GM19099 (cell line): Measurements from ENCODE around the gene GTF2A1L.

Experiments used
- POLR2A ChIP-seq: IDR thresholded peaks from 3 replicates; pipeline ENCODE4 v1.6.1; 2011; ENCODE audit warnings: low read depth; ENCODE audit not compliant: insufficient read length; ENCODE audit errors: extremely low read depth

GTF2A1L gene

DNA sequence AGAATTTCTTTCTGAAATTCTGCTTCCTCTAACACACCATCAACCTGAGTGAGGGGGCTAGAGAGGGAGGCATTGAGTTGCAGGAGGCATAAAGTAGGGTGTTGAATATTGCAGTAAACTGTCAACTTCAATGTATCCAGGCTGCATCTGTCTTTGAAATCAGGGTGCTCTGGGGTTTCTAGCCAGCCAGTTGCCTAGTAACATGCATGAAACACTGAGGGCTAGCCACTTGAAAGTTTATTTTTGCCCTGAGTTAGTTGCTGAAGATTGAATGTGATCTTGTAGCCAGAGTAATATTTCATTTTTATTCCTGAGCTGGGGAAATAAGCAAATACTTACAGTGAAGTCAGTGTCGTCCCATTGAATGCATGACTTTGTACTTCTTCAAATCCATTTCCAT is 96.0 kb downstream of the GTF2A1L start:
- TF ChIP-seq POLR2A, result no peak

DNA sequence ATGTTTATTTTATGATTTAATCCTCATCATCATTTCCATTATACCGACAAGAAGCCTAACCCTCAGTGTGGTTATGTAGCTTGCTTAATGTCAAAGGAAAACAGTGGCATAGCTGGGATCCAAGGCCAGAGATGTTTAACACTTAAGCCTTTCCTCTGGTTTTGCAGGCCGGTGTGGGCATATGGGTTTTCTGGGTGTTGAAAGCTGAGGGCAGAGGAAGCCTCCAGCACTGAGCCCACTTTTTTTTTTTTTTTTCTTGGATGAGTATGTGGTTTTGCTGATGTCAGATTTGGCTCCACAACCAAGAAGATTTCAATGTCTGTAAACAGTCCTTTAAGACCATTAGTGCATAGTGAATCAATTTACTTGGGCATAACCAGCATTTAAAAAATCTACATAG is 96.6 kb downstream of the GTF2A1L start:
- no peak for TF ChIP-seq POLR2A

DNA sequence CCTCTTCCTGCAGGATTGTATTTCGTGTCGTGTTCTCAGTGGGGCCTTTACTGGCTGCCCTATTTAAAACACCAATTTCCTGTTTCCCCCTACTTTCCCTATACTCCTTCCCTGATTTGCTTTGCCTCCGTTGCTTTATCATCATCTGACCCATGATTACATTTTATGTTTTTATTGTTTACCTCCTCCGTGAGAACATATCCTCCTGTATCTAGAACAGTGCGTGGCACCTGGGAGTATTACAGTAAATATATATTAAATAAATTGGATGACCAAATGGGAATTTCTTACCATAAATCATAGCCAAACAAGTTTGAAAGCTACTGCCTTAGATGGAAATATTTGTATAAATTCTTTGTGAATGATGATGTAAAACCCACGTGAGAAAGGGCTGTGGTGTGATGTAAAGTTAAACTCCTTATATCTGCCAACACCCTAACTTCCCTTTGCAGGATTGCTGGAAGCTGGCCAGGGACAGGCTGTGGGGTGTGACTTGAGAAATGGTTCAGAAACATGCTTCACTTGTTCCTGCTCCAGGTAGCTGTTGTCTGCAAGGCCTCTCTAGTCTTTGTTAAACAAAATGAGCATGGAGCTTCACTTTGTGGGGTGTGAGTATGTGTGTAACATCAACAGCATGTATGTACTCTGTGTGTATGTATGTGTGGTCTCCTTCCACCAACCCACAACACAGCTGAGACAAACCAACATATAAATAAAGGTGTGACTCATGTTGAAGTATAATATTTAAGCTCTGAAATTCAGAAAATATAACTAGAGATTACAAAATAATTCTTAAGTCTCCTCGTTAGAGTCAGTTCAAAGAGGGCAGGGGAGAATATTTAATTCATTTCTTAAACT is 97.6 kb downstream of the GTF2A1L start:
- TF ChIP-seq POLR2A, result no peak

DNA sequence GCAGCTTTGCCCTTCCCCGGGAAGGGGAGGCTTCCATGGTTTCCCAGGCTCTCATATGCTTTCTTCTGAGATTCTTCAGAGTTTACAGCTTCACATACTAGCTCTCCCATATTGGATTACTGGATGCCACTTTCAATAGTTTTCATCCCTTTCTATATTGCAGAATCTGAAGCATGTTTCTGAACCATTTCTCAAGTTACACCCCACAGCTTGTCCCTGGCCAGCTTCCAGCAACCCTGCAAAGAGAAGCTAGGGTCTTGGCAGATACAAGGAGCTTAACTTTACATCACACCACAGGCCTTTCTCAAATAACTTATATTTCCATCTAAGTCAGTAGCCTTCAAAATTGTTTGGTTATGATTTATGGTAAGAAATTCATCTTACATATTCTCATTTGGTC is 98.3 kb downstream of the GTF2A1L start:
- no peak for TF ChIP-seq POLR2A

DNA sequence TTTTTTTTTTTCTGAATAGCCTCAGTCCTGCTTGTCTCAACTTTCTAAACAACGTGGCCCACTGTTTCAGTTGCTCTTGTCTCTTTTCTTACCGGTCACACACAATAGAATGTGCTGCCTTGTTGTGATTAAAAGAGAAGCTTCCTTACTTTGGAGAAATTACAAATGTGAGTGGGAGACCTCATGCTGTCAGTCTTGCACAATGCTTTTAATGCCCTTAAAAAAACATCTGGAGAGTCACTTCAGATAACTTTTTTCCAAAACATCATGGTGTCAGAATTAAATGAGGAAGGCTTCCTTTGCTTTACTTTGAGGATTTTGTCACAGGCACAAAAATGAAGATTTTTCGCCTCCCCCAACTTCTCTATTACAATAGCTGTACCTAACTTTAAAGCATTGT is 100.2 kb downstream of the GTF2A1L start:
- no peak for TF ChIP-seq POLR2A

DNA sequence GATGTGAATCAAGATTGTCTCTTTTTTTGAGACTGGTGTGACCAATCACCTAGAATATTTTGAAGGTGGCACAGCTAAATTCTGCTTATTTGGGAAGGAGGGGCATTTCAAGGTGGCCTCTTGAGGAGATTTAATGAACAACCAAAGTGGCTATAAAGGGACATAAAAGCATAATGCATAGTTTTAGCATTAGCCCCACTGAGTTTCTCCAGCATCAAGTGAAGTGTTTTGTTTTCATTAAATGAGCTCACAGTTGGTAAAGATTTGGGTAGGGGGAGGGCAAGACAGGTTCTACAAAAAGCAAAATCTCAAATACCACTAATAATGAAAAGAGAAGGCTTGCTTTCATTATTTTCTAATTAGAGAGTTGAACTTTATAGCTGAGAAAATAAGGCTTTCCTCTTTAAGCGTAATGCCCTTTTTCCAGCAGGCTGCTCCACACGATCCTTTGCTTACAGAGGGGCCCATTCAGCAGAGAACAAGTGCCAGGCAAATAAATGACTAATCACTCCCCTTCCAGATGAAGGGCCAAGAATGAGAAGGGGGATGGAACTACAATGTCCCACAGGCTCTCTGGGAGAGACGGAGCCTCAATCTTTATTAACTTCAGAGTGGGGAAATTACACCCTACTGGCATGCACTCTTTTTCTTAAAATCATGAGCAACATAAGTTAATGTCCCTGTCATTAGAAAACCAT is 102.0 kb downstream of the GTF2A1L start:
- TF ChIP-seq POLR2A, result no peak

DNA sequence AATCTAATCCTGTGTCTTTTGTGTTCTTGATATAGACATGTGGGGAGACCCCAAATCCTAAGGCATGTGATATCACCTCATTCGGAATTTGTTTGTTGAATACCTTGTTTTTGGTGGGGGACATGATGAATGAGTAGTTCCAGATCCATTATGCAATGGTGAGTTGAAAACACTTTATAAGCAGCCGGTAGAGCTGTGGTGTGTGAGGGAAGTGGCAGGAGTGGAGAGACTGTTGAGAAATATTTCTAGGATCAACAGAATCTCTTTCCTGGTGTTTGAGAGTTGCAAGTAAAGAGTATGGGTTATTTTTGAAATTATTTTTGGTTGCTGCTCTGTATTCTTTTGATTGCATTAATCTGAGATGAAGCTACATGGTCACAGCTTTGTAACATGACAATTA is 103.5 kb downstream of the GTF2A1L start:
- TF ChIP-seq POLR2A, result no peak

DNA sequence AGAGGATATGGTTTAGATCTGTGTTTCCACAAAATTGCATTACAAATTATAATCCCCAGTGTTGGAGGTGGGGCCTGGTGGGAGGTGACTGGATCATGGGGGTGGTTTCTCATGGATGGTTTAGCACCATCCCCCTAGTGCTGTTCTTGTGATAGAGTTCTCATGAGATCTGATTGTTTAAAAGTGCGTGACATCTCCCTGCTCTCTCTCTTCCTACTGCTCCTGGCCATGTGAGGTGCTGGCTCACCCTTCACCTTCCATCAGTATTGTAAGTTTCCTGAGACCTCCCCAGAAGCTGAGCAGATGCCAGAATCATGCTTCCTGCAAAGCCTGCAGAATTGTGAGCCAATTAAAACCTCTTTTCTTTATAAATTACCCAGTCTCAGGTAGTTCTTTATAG is 104.7 kb downstream of the GTF2A1L start:
- TF ChIP-seq POLR2A, result no peak

DNA sequence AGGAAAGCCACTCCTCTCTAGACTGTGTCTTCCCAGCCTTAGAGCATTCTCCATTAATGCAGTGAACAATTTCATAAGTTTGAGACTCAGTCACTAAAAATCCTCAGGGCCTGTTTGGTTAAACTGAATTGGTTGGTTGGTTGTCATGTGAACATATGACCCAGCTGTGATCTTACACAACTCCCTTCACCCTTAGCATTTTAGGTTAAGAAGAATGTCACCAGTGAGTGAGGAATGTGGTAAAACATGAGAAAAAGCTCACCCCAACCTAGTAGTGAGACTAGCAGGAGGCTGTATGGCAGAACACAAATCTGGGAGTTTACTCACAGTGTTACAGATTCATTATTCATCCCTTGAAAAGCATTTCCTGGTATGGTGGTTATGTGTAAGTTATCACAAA is 105.5 kb downstream of the GTF2A1L start:
- TF ChIP-seq POLR2A, result no peak

DNA sequence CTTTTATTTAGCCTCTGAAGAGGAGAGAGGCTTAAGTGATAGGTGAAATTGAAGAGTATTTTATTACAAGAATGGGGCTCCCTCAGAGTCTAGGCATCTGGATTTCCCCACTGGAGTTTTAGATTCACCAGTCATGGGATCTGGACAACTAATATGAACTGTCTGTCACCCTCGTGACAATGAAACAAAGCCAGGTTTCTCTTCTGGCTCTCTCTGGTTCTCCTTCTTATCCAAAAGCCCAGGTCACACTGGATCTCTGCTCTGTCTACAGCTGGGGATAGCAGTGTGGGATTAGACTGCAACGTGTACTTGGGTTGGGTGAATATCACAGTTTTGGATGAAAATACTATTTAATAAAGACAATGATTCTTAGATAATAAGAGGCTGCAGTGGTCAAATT is 106.6 kb downstream of the GTF2A1L start:
- TF ChIP-seq POLR2A, result no peak

DNA sequence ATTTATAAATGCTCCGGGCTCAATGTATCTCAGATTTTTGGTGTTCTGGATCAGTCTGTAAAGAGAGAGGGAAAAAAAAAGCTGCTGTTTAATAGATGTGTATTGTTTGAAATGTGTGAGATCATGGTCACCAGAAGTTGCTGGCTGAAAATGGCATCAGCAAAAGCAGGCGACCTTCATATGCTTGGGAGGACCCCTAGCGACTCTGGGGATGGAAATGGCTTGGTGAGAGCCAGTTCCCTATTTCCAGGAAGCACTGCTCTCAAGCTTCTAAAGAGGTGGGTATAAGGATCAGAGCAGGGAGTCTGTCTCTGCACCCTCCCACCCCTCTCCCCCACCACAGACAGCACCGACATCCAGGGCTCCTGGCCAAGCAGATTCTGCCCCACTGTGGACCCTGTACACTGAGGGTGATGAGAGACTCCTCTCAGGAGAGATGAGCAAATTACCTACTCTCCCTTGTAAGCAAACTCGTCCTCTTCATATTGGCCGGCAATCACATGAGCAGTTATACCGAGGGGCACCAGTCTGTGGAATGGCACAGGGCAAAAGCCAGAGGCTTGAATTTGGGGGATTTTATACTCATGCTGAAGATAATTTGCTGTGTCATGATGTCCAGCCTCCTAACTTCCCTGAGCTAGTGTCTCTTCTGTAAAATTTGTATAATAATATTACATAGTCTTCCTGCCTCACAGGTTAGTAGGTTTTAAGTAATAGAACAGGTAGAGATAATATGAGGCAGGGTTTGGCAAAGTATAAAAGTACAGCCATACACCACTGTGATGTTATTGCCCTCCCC is 108.2 kb downstream of the GTF2A1L start:
- no peak for TF ChIP-seq POLR2A

DNA sequence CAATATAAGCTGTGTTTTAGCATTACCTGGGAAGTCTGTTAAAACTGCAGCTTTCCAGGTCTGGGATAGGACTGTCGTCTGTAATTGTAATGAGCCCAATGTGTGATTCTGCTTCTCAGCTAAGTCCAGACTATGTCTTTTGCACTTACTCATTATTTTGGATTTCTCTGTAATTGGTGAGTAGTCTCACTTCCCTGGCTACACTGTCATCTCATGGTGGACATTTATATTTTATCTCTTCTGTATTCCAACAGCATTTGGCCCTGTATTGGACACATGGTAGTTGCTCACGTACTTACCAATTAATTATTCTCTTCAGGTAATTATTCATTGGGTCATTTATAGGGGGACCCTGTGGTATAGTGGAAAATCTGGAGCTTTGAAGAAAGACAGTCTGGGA is 109.9 kb downstream of the GTF2A1L start:
- TF ChIP-seq POLR2A, result no peak

DNA sequence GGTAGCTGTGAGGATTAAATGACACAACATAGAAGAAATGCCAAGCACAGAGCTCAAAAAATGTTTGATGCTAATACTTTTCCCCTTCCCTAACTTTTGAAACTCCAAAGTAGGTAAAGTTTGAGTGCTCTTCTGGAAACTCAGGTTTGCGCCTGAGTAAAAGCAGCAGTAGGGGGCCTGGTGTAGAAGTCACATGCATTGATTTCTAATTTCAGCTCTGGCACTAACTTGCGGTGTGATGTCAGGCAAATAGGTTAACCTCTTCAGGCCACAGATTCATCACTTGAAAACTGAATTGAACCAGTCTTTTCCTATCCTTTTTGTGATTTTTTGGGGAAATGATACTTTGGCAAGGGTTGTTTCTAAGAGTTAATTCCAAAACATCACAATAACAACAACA is 110.6 kb downstream of the GTF2A1L start:
- no peak for TF ChIP-seq POLR2A

DNA sequence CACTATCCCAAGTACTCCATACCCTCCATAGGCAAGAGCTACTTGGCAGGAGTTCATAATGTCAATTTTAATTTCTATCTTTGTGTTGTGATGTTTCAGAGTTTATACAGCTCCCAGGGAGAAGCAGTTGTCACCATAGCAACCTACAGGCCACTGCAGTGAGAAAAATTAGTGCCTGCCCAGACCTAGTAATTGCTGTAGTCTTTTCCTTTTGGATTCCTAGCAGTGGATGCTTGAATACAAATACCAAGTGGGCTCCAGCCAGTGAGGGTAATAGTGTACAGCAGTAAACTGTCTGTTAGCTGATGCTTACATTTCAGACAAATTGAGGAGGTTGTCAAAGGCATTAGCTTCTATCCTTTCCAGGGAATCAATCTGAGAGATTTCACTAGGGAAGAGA is 111.2 kb downstream of the GTF2A1L start:
- no peak for TF ChIP-seq POLR2A
